Neural crest cell (in vitro differentiated cells): ENCODE data around the gene TSPAN32. TPM values are rescaled to one million over a fixed set of nuclear protein-coding genes. Genes with fewer than 3 reads are reported as not detected.
"Not testable (repeated sequence)": the region's sequence is repeated elsewhere in the genome, so short reads cannot be mapped to it uniquely, and the experiment has no call there.

Experiments
- DNase-seq: peaks from one replicate; pipeline ENCODE4 v3.0.0; 2021; ENCODE audit warnings: low read depth, mixed read lengths, low spot score
- H3K27ac Mint-ChIP-seq: one replicate; pipeline ENCODE4 v1.8.0; 2021; ENCODE audit warnings: mild to moderate bottlenecking, mixed read lengths; ENCODE audit not compliant: unreplicated experiment
- H3K27me3 Mint-ChIP-seq: 2 replicates; pipeline ENCODE4 v1.8.0; 2021; ENCODE audit warnings: low read depth, mild to moderate bottlenecking, mixed read lengths
- H3K36me3 Mint-ChIP-seq: 2 replicates; pipeline ENCODE4 v1.8.0; 2021; ENCODE audit warnings: low read depth, mild to moderate bottlenecking, mixed read lengths
- H3K4me1 Mint-ChIP-seq: 2 replicates; pipeline ENCODE4 v1.8.0; 2021; ENCODE audit warnings: mixed read lengths
- H3K4me3 Mint-ChIP-seq: one replicate; pipeline ENCODE4 v1.8.0; 2021; ENCODE audit warnings: mild to moderate bottlenecking, mixed read lengths
- H3K9me3 Mint-ChIP-seq: 2 replicates; pipeline ENCODE4 v1.8.0; 2021; ENCODE audit warnings: mixed read lengths
- total RNA-seq: library from RNA; stranded (reverse); gene quantifications from 2 replicates; pipeline ENCODE4 v1.2.1, GENCODE V29; 2021
- TF ChIP-seq, protein P1 (sequence below): fragments of 200-600 bp; sonication (generic); conservative IDR thresholded peaks from 2 replicates; pipeline ENCODE4 v1.5.0; 2021; ENCODE audit warnings: antibody characterized with exemption, mild to moderate bottlenecking

Gene TSPAN32
- total RNA-seq, 1 donor from 2014 or later: not detected

DNA sequence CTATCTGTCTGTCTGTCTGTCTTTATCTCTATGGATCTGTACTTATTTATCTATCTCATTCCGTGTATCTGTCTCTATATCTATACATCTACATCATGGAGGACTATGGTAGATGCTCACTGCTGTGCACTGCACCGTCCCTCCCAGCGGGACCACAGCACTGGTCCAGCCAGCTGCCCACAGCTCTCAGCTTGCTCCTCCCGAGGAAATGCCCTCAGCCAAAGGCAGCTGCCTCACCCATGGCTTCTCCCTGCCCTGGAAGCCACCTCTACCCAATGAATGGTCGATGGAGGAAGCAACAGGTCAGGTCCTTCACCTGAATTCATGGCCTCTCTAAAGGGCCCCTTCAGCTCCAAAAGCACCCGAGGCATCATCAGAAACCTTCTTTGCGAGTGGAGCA lies 60.6 kb downstream of the TSPAN32 start:
- H3K27ac Mint-ChIP-seq: no peak overlapping the region
- TF ChIP-seq, protein P1, sequence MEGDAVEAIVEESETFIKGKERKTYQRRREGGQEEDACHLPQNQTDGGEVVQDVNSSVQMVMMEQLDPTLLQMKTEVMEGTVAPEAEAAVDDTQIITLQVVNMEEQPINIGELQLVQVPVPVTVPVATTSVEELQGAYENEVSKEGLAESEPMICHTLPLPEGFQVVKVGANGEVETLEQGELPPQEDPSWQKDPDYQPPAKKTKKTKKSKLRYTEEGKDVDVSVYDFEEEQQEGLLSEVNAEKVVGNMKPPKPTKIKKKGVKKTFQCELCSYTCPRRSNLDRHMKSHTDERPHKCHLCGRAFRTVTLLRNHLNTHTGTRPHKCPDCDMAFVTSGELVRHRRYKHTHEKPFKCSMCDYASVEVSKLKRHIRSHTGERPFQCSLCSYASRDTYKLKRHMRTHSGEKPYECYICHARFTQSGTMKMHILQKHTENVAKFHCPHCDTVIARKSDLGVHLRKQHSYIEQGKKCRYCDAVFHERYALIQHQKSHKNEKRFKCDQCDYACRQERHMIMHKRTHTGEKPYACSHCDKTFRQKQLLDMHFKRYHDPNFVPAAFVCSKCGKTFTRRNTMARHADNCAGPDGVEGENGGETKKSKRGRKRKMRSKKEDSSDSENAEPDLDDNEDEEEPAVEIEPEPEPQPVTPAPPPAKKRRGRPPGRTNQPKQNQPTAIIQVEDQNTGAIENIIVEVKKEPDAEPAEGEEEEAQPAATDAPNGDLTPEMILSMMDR: no peak
- no peaks in the 10 kb centered on the region for H3K4me1 Mint-ChIP-seq
- no peak overlapping the region for H3K4me3 Mint-ChIP-seq
- H3K36me3 Mint-ChIP-seq: no peaks in the 10 kb centered on the region
- DNase-seq: no peak
- H3K9me3 Mint-ChIP-seq: no peaks in the 10 kb centered on the region
- H3K27me3 Mint-ChIP-seq: no peaks in the 10 kb centered on the region

DNA sequence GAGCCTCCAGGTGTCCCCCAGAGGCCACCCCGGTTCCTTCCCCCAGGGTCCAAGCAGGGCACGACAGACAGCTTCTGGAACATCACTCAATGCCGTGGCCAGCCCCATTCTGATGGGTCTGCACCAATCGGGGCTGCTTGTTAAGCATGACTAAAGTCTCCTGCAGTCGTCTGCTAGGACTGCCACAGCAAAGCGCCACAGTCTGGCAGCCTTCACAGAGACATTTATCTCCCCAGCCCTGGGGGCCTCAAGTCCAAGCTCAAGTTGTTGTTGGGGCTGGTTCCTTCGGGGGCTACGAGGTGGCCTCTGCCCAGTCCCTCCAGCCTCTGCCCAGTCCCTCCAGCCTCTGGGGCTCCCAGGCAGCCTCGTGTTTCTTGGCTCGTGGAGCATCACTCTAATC lies 61.3 kb downstream of the TSPAN32 start:
- no peaks in the 10 kb centered on the region for H3K4me1 Mint-ChIP-seq
- TF ChIP-seq, protein P1: no peak
- DNase-seq: no peak
- H3K27ac Mint-ChIP-seq: no peak overlapping the region
- H3K9me3 Mint-ChIP-seq: no peaks in the 10 kb centered on the region
- H3K4me3 Mint-ChIP-seq: no peak overlapping the region
- no peaks in the 10 kb centered on the region for H3K36me3 Mint-ChIP-seq
- no peaks in the 10 kb centered on the region for H3K27me3 Mint-ChIP-seq

DNA sequence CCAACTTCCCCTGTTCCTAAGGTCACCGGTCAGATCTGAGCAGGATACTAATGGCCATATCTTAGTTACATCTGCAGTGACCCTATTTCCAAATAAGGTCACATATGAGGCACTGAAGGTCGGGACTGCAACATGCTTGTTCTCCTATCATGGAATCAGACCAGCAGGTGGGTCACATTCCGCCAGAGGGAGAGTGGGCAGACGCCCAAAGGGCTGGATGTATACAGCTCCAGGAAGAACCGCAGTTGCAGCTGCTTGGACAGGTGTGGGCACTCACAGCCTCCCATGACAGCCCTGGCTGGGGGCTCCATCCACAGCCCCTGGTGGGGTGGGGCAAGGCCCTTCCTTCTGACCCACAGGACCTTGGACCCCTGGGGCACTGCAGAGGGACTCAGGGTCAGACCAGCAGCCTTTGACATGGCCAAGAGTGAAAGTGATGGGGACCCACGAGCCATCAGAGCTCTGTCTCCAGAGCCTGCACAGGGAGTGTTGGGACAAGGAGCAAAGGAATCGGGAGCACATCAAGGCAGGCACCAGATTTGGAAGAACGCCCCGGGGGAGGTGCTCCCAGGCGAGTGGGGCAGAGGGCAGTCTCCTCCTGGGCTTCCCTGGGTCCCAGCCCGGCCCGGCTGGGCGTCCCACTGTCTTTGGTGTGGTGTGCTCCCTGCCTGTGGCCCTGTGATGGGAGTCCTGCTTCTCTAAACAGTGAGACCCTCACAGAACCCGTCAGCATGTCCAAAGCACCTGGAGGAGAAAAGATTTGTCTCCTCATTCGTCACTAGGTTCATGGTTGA lies 62.0 kb downstream of the TSPAN32 start:
- Mint-ChIP-seq H3K4me1 (no peaks in the 10 kb centered on the region), H3K27me3 (no peaks in the 10 kb centered on the region), H3K4me3 (no peak overlapping the region), H3K9me3 (no peaks in the 10 kb centered on the region), H3K36me3 (no peaks in the 10 kb centered on the region), H3K27ac (no peak overlapping the region)
- no peak for DNase-seq
- TF ChIP-seq, protein P1: no peak

DNA sequence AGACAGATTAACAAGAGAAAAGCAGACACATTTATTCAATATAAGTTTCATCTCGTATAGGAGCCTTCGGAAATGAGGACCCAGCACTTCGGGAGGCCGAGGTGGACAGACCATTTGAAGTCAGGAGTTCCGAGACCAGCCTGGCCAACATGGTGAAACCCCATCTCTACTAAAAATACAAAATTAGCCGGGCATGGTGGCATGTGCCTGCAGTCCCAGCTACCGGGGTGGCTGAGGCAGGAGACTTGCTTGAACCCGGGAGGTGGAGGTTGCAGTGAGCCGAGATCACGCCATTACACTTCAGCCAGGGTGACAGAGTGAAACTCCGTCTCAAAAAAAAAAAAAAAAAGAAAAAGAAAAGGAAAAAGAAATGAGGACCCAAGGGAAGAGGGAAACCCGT lies 62.6 kb downstream of the TSPAN32 start:
- not testable (repeated sequence) for DNase-seq, H3K9me3 Mint-ChIP-seq, H3K36me3 Mint-ChIP-seq, H3K27ac Mint-ChIP-seq, H3K4me3 Mint-ChIP-seq, H3K27me3 Mint-ChIP-seq, H3K4me1 Mint-ChIP-seq

DNA sequence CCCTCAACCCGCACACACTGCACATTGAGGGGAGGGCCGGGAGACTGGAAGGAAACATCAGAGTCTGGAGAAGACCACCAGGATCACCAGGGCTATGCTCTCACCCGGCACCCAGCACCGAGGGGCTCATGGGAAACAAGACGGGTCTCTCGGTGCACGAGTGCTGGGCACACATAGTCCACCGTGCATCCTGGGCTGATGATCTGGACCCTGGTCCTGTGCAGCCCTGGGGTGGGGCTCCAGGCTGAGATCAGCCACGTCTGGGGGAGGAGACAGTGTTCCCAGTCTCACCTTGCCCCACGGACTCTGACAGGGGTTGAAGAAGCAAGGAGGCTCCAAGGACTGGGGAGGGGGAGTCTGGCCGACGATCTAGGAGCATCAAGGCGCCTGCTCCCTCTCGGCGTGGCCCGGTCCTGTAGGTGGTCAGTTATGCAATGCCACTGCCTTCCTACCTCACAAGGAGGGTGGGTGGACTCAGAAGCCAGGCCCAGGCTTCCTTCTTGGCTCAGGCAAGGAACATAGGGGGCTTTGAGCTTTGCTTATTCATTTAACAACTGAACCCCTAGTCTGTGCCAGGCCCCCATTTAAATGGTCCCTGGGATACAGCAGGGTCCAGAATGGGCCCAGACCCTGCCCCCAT lies 63.9 kb downstream of the TSPAN32 start:
- H3K9me3 Mint-ChIP-seq: no peaks in the 10 kb centered on the region

More for the DNA sequence above, 63.9 kb downstream of the TSPAN32 start:
- Mint-ChIP-seq H3K4me1 (no peaks in the 10 kb centered on the region), H3K36me3 (no peaks in the 10 kb centered on the region), H3K27ac (no peak overlapping the region), H3K27me3 (no peaks in the 10 kb centered on the region), H3K4me3 (no peak overlapping the region)
- TF ChIP-seq, protein P1: no peak
- DNase-seq: no peak
